ENCODE data around the gene OTUB2.

DNA sequence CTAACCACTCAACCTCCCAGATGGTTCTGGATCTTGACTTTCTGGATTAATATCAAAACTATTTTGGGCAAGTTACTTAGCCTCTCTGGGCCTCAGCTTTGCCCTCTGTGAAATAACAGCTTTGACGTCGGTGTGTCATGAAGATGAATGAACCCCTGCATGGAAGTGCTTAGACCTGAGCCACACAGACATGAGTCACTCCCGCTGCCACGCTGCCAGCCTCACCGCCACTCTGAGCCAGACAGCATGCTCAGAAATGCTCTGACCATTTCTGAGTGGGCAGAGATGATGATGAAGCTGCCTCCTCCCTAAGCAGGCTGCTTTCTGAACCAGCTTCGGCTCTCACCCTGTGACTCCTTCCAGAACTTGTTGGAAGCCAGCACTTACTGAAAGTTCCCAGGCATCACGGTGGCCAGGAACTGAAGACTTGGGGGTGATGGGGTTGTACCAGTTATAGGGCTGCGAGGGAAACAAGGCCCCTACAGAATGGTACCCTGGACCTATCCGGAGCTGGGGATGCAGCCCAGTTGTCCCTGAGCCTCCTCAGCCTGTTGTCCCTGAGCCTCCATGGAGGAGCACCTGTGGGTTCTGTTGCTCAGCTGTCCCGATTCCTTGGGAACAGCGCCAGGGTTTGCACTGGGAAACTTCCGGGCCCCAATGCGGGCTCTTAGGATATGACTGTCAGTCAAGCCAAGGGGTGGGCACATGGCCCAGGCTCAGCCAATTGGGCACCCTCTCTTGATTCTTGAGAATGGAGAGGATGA, 31.0 kb upstream of the OTUB2 start:
- no peak for TF ChIP-seq EZH2phosphoT487 (IDR thresholded peaks at IDR 0.05; ENCODE audit: borderline replicate concordance, low read depth, low read length)
- TF ChIP-seq, protein P1, sequence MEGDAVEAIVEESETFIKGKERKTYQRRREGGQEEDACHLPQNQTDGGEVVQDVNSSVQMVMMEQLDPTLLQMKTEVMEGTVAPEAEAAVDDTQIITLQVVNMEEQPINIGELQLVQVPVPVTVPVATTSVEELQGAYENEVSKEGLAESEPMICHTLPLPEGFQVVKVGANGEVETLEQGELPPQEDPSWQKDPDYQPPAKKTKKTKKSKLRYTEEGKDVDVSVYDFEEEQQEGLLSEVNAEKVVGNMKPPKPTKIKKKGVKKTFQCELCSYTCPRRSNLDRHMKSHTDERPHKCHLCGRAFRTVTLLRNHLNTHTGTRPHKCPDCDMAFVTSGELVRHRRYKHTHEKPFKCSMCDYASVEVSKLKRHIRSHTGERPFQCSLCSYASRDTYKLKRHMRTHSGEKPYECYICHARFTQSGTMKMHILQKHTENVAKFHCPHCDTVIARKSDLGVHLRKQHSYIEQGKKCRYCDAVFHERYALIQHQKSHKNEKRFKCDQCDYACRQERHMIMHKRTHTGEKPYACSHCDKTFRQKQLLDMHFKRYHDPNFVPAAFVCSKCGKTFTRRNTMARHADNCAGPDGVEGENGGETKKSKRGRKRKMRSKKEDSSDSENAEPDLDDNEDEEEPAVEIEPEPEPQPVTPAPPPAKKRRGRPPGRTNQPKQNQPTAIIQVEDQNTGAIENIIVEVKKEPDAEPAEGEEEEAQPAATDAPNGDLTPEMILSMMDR (conservative IDR thresholded peaks at IDR 0.05; ENCODE audit: low read length) = no peak
